Measurements from ENCODE around the gene DUSP16. TPM values are rescaled to one million over a fixed set of nuclear protein-coding genes. Genes with fewer than 3 reads are reported as not detected.

Gene DUSP16
- total RNA-seq, 4 donors from 2014 or later: 16.2 to 23.2 (median 19.1) TPM

- WGBS, 2 donors: 96 to 100% methylated on average over 1 of the region's 1 CpG
- H3K27me3 ChIP-seq: no peaks in the 10 kb centered on the region
- no peak for TF ChIP-seq POLR2A (IDR thresholded peaks at IDR 0.05)
- no peak for TF ChIP-seq EP300 (IDR thresholded peaks at IDR 0.05)
- no peak for TF ChIP-seq CTCF (IDR thresholded peaks at IDR 0.05)
- no peak overlapping the region for H3K27ac ChIP-seq
- no peaks in the 10 kb centered on the region for H3K9me3 ChIP-seq
- H3K36me3 ChIP-seq: no peaks in the 10 kb centered on the region
- no peak for DNase-seq (ENCODE audit: low spot score in 2 of 2)
- H3K4me3 ChIP-seq: no peak overlapping the region
- H3K4me1 ChIP-seq: peaks cover 0 to 4% (median 0%) of the 10 kb centered on the region in 4 donors
Observed at GRCh38 chr12:12587878-12588277, 25.2 kb upstream of the DUSP16 start.

GRCh38 chr12:12586879-12587675 is 24.4 kb upstream of the DUSP16 start:
- Histone ChIP-seq H3K4me1 (peaks cover 0 to 4% (median 0%) of the 10 kb centered on the region in 4 donors), H3K27ac (no peak overlapping the region), H3K9me3 (no peaks in the 10 kb centered on the region), H3K36me3 (no peaks in the 10 kb centered on the region), H3K27me3 (no peaks in the 10 kb centered on the region), H3K4me3 (no peak overlapping the region)
- TF ChIP-seq CTCF (IDR thresholded peaks at IDR 0.05): no peak
- DNase-seq (ENCODE audit: low spot score in 2 of 2): no peak
- 80 to 84% methylated on average over 8 of the region's 8 CpGs for WGBS, 2 donors

GRCh38 chr12:12585115-12585863 is 22.6 kb upstream of the DUSP16 start:
- no peak for DNase-seq (ENCODE audit: low spot score in 2 of 2)
- H3K4me1 ChIP-seq: peaks cover 0 to 4% (median 0%) of the 10 kb centered on the region in 4 donors
- 72 to 83% methylated on average over 2 of the region's 2 CpGs for WGBS, 2 donors
- no peaks in the 10 kb centered on the region for H3K36me3 ChIP-seq
- H3K27ac ChIP-seq: no peak overlapping the region
- H3K9me3 ChIP-seq: no peaks in the 10 kb centered on the region
- TF ChIP-seq POLR2A (IDR thresholded peaks at IDR 0.05) (no peak), EP300 (IDR thresholded peaks at IDR 0.05) (no peak), CTCF (IDR thresholded peaks at IDR 0.05) (no peak)
- H3K27me3 ChIP-seq: no peaks in the 10 kb centered on the region
- H3K4me3 ChIP-seq: no peak overlapping the region

GRCh38 chr12:12583510-12584178 is 21.0 kb upstream of the DUSP16 start:
- no peaks in the 10 kb centered on the region for H3K36me3 ChIP-seq
- H3K27ac ChIP-seq: no peak overlapping the region
- no peak for DNase-seq (ENCODE audit: low spot score in 2 of 2)
- H3K27me3 ChIP-seq: no peaks in the 10 kb centered on the region
- 74 to 75% methylated on average over 5 of the region's 5 CpGs for WGBS, 2 donors
- H3K4me3 ChIP-seq: no peak overlapping the region
- no peaks in the 10 kb centered on the region for H3K9me3 ChIP-seq
- TF ChIP-seq POLR2A (IDR thresholded peaks at IDR 0.05) (no peak), EP300 (IDR thresholded peaks at IDR 0.05) (no peak), CTCF (IDR thresholded peaks at IDR 0.05) (no peak)
- peaks cover 0 to 4% (median 0%) of the 10 kb centered on the region in 4 donors for H3K4me1 ChIP-seq

Measured in tibial nerve (tissue), 4 donors.